HTR-8/SVneo (cell line): ENCODE data around the gene IL17RB.

Experiments used
- DNase-seq: peaks from one replicate; pipeline ENCODE4 v3.0.0; 2011; ENCODE audit warnings: low spot score, mixed read lengths; ENCODE audit not compliant: insufficient read length
- FAIRE-seq: peaks from 2 replicates; lab custom pipeline; 2011; peaks lifted over from hg19 to GRCh38; lab: Jason Lieb, UNC

Gene IL17RB

DNA sequence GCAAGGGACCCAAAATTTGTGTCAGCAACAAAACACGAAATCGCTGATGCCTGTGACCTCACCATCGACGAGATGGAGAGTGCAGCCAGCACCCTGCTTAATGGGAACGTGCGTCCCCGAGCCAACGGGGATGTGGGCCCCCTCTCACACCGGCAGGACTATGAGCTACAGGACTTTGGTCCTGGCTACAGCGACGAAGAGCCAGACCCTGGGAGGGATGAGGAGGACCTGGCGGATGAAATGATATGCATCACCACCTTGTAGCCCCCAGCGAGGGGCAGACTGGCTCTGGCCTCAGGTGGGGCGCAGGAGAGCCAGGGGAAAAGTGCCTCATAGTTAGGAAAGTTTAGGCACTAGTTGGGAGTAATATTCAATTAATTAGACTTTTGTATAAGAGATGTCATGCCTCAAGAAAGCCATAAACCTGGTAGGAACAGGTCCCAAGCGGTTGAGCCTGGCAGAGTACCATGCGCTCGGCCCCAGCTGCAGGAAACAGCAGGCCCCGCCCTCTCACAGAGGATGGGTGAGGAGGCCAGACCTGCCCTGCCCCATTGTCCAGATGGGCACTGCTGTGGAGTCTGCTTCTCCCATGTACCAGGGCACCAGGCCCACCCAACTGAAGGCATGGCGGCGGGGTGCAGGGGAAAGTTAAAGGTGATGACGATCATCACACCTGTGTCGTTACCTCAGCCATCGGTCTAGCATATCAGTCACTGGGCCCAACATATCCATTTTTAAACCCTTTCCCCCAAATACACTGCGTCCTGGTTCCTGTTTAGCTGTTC lies 35.0 kb upstream of the IL17RB start:
- FAIRE-seq (no peak), DNase-seq (no peak)

DNA sequence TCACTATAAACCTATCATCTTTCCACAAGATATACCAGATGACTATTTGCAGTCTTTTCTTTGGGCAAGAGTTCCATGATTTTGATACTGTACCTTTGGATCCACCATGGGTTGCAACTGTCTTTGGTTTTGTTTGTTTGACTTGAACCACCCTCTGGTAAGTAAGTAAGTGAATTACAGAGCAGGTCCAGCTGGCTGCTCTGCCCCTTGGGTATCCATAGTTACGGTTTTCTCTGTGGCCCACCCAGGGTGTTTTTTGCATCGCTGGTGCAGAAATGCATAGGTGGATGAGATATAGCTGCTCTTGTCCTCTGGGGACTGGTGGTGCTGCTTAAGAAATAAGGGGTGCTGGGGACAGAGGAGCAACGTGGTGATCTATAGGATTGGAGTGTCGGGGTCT lies 33.9 kb upstream of the IL17RB start:
- FAIRE-seq (no peak), DNase-seq (no peak)

DNA sequence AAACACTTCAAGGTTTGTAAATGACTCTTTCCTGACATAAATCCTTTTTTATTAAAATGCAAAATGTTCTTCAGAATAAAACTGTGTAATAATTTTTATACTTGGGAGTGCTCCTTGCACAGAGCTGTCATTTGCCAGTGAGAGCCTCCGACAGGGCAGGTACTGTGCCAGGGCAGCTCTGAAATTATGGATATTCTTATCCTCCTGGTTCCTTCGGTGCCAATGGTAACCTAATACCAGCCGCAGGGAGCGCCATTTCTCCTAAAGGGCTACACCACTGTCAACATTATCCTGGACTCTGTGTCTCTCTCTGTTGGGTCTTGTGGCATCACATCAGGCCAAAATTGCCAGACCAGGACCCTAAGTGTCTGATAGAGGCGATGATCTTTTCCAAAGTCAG lies 33.1 kb upstream of the IL17RB start:
- no peak for DNase-seq
- no peak for FAIRE-seq

DNA sequence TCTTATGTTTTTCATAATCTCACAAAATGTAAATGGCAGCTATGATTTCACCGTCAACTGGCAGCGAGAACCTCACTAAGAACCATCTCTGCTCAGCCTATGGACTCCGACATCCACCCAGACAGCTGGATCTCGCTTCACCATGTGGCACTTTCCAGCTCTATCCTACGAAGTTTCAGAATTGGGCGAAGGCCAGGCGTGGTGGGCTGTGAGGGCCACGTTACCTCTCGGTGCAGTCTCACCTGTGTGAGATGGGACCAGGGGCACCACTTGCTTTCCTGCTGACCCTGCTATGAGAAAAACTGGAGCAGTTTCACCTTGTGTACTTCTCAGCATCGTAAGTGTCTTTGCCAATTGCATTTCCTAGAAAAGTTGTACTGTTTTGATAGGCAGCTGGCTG lies 32.5 kb upstream of the IL17RB start:
- FAIRE-seq (no peak), DNase-seq (no peak)

DNA sequence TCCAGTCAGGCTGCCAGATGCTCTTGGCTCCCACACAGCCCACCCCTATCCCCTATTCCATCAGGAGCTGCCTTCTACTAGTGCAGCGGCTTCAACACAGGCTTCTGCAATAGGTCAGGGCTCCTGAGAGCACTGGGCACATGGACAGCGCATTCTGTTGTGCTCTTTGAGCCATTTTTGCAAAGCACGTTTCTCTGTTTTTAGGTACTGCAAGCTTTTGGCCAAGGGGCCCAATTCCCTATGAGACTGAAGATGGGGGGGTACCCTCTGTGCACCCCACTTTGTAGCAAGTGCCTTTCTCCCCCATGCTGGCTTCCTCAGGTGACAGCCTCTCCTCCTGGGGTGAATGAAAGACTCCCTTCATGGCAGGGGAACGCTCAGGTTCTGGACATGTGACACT lies 31.3 kb upstream of the IL17RB start:
- FAIRE-seq = no peak
- no peak for DNase-seq

DNA sequence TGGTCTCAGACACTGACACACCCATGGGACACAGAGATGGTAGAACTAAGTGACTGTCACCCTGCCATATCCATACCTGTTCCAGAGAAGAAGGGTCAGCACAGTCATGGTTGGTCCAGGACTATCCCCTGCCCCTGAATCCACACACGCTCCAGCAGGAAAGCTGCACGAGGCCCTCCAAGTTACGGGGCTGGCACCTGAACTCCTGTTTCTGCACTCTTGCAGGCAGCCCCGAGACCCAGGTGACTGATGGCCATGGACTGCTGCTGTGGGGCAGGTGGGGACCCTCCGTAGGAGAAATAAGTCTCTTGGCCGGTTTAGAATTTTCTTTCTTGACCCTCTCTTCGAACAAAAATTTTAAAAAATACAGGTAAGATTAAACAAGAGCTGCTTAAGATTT lies 30.7 kb upstream of the IL17RB start:
- DNase-seq (no peak), FAIRE-seq (peak; percentile 9)

DNA sequence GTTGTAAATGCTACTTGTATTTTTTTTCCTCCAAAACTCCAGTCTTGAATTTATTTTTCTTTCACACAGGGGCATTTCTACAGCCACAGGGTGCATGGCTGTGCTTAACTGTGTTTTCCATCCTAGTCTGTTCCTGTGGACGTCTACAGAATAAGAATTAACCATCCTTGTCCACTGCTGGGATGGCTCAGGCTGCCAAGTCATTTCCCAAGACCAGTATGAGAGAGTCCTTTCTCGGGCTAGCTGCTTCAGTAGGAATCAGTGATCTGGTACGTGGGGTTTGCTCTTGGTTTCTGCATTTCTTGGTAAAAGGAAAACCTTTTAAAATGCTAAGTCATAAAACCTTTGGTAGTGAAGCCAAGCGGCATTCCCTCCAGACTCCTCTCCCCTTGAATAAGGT lies 29.9 kb upstream of the IL17RB start:
- FAIRE-seq (no peak), DNase-seq (no peak)

DNA sequence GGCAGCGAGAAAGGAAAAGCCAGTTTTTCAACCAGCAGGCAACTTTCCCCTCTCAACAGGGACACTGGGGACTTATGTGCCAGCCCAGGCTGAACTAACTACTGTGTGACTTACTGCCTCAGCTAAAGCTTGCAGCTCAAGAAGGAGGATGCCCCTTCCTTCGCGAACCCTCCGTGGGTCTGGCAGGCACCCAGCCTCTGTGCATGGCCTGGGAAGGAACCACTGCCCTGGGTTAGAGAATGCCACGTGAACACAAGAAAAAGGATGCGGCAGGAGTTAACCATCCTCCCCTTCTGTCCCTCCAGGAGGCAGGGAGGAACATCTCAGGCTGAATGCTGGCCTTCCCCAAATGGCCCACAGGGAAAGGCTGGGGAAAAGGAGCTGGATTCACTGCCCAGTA lies 29.2 kb upstream of the IL17RB start:
- no peak for FAIRE-seq

DNA sequence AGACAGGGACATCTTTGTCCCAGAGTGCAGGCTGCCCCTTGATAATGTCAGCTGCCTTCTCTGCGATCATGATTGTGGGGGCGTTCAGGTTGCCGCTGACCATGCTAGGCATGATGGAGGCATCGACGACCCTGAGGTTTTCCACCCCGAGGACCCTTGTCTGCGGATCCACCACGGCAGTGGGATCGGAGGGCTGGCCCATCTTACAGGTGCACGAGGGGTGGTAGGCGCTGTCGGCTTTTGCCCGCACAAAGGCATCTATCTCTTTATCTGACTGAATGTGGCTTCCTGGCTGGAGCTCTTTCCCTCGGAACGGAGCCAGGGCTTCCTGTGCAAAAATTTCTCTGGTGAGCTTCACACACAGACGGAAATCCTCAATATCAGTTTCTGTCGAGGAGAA lies 28.6 kb upstream of the IL17RB start:
- no peak for DNase-seq
- no peak for FAIRE-seq

More for the DNA sequence above, 29.2 kb upstream of the IL17RB start:
- no peak for DNase-seq

DNA sequence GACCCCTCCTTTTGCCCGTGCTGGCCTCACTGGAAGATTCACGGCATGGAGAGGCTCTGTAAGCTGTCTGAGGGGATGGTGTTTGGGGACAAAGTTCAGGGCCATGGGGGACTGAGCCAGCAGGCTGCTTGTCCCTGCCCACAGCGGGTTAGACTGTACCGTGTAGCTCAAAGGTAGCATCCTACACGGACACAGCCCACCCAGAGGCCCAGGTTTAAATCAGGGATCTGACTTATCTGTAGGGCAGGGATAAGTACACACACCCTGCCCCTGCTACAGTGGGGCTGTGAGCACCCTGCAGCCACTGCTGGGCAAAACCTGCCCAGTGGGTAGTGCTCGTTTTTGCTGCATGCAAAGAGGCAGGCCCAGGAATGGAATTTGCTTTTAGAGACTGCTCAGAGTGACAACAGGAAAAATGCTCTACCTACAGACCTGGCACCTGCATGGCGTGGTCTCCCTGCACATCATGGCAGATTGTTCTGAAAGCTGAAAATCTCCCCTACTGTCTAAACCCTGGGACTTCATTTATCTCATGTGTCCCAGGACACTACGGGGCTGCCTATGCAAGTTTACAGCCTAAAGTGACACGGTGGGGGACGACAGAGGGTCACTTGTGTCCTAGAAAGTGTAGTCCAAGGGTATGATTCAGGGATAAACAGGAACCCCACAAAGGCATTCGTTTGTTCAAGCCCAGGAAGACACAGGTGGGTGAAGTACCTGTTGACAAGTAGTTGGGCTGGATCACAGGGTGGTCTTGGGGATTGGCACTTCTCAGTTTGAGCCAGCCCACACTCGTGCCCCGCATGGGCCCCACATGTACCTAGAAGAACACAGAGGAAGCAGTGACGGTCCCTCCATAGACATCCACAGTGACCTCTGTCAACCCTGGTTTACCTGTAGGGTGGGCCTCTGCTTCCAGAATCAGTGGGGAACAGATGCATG lies 27.9 kb upstream of the IL17RB start:
- DNase-seq = no peak
- no peak for FAIRE-seq

DNA sequence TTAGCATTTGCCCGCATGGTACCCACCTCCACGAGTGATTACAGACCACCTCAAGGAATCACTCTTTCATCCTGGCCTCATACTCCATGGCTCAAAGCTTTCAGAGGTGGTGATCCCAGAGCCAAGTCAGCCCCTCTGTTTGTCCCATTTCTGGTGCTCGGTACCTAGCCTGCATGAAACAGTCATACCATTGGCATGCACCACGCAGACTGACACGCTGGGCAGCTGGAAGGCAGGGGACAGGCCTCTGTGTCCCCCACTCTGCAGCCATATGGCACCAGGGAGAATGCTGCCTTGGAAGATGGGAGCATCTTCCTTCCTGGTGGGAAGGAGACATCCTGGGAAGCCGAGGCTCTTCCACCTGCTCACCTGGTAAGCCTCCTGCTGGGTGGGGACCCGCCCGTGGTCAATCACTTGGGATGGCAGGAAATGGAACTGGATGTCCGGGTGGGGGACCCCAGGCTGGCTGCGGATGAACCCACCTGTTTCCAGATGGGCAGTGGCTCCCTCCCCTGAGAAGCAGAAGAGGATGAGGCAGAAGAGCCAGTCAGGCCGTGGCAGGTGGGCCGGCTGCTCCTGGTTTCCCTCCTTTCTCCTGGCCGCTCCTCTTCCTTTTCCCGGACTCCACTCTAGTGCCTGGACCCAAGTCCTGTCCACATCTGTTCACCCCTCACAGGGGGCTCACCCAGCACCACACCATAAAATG lies 27.1 kb upstream of the IL17RB start:
- no peak for FAIRE-seq
- no peak for DNase-seq

DNA sequence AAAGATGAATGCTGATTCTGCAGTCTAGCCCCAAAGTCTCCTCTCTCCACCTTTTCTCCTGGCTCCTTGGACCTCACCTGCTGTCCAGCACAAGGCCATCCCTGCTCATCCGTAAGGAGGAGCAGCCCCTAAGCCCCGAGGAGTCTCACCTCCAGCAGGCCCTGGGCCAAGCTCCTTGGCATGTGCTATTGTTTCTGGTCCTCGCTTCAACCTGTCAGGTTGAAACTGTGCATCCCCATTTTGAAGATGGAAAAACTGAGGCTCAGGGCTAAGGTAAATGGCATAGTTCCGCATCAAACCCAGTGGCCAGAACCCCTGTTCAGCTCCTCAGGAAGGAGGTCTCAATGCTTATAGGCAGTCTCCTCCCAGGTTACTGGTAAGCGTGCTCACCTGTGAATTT lies 26.3 kb upstream of the IL17RB start:
- FAIRE-seq (no peak), DNase-seq (no peak)

DNA sequence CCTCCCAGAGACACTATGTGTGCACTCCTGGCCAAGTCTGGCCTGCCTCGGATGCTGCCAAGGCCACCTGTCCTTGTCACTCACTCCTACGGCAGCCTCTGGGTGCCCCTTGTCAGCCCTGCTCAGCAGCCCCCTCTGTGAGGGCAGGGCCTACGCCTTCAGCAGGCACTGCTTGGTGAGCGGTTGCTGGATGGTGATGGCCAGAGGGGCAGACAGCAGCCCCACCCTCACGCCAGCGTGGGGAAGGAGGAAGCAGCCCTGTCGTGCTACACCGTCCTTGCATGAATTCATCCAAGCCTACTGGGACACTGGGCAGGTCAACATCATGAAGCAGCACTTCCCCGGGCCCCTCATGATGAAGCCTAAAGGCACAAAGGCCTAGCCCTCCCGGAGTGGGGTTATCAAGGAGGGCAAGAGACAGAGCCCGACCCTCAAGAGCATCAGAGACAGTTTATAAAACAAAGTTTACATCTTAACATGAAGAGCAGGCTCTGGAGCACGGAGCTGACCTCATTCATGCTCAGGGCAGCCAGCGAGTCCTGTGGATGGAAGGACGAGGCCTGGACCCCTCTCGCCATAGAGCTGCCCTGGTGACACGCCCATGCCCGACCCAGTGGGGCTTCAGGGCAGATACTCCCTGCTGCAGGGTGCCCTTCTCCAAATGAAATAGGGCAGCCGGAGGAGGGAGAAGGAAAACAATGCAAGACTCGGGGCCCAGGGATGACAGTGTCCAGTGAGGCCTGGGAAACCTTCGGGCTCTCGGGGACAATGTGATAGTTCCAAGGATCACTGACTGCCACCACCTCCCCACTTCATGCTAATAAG lies 25.4 kb upstream of the IL17RB start:
- no peak for DNase-seq
- no peak for FAIRE-seq

DNA sequence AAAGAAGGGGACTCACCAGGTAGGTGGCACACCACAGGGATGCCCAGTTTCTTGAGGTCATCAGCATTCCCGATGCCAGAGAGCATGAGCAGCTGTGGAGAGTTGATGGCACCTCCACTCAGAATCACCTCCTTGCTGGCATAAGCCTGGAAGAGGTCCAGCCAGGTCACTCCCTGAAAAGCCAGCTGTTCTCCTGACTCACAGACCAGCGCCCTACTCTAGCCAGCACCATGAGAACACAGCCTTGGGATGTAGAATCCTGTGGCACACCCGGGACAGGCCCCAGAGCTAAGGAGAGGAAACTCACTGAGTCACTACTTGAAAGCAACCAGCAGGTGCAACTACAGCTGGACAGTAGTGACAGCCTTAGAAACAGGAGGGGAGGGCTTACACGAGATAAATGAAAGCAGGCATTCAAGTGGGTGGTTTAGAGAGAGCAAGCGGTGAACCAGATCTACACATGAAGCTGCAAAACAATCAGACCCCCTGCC lies 24.7 kb upstream of the IL17RB start:
- no peak for DNase-seq
- FAIRE-seq = no peak

DNA sequence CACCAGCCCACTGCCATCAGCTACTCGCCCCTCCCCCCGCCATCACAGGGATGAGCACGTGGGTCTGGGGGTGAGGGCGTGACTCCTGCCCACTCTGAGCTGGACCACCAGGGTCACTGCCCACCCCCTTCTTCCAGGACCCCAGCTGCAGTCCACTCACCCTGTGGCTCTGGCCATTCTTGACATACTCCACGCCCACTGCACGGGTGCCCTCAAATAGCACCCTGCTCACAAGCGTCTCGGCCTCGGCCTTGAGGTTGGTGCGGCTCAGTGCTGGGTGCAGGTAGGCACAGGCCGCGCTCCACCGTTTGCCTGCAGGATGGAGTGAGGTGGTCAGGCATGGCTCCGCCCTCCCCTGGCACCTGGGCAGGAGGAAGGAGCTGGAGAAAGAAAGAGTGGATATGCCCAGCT lies 24.0 kb upstream of the IL17RB start:
- DNase-seq (no peak), FAIRE-seq (no peak)

DNA sequence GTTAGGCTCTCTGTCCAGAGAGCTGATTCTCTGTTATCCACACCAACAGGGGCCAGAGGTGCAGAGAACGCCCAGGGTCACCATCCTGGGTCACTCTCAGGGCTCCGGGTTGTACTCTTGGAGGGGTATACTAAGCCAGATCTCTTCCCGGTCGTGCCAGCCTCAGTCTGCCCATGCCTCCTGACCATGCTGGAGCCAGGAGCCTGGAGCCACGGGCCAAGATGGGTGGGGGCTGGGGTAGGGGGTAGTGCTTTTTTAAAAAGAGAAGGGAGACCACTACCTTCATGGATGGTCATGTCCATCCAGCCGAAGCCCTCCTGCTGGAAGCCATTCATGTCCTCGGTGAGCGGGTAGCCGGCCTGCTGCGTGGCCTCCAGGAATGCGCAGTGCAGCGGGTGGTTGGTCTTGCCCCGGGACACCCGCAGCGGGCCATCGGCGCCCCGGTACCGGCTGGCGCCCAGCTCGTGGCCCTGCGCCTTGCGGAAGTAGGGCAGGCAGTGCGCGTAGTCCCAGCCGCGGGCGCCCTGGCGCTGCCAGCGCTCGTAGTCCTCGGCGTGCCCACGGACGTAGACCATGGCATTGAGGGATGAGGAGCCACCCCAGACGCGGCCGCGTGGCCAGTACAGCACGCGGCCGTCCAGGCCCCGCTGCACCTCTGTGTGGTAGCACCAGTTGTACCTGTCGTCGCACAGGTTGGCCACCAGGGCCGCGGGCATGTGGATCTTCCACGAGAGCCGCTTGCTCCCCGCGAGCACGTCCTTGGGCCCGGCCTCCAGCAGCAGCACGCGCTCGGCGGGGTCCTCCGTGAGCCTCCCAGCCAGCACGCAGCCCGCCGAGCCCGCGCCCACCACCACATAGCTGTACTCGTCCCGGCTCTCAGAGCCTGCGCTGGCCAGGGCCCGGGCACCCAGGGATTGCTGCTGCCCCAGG lies 23.1 kb upstream of the IL17RB start:
- FAIRE-seq = no peak
- DNase-seq = no peak

DNA sequence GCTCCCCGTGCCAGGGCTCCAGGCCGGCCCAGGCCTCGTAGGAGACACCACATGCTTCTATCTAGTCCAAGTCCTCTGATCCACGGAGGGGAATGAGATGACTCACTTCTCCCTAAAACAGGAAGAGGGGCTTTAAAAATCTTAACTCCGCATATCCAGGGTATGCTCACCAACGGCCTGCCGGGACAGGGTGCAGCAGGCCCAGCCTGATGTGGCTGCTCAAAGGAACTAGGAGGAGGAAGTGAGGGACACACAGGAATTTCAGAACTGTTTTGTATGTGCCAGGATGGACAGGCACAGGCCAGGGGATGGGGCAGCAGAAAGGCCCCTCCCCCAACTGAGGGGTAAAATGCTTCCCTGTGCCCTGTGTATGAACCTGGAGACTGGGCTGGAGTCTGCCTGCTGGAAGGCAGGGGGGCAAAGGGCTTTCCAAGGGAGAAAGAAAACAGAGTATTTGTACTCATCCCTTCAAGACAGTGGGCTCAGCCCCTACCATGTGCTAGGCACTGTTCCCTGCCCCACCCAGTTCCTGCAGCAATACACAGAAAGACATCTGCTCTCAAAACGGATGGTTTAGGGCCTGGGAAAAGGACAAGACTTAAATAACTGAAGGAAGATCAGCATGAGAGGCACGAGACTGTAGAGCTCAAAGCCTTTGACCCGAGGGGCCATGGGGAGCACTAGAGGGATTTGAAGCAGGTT lies 22.3 kb upstream of the IL17RB start:
- DNase-seq = no peak
- no peak for FAIRE-seq

DNA sequence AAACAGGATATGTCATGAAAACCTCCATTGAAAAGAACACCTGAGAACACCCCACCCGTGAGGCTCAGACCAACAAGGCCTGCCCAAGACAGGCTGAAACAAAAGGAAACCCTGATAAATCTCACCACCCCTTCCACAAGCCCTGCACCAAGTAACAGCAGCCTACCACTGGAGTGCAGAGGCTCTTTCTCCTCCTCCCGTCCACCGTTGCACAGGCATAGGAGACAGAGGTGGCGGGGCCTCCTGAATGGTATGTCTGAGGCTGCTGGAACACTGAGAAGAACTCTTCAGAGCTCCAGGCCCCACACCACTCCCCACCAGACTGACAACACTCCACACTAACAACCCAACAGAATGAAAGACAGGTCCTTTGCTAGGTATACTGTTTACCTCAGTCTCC lies 21.6 kb upstream of the IL17RB start:
- FAIRE-seq = no peak

More for the DNA sequence above, 21.6 kb upstream of the IL17RB start:
- no peak for DNase-seq
